DOHH2 (cell line): ENCODE measurements around the gene NHLRC3.
A peak's percentile ranks its signal among the peaks of the same experiment; 100 is the strongest.

Source experiments
- H3F3A ChIP-seq: fragments of 200-600 bp; sonication (generic), shearing (Covaris generic); 2 replicates; pipeline ENCODE4 v1.6.0; 2016; ENCODE audit warnings: antibody characterized with exemption, mild to moderate bottlenecking; ENCODE audit not compliant: control insufficient read depth, insufficient read depth
- H3K27ac ChIP-seq: fragments of 200-600 bp; sonication (generic); 2 replicates; pipeline ENCODE4 v1.5.1; 2014; ENCODE audit warnings: low read depth, mild to moderate bottlenecking, low read length, moderate library complexity
- H3K27me3 ChIP-seq: fragments of 200-600 bp; sonication (generic); 2 replicates; pipeline ENCODE4 v1.6.1; 2014; ENCODE audit warnings: mild to moderate bottlenecking, low read length, mixed read lengths; ENCODE audit not compliant: control insufficient read depth
- H3K36me3 ChIP-seq: fragments of 200-600 bp; sonication (generic); 2 replicates; pipeline ENCODE4 v1.6.1; 2014; ENCODE audit warnings: mild to moderate bottlenecking, low read length, moderate library complexity, mixed read lengths; ENCODE audit not compliant: control insufficient read depth
- H3K4me1 ChIP-seq: fragments of 200-600 bp; sonication (generic); 2 replicates; pipeline ENCODE4 v1.6.1; 2014; ENCODE audit warnings: mild to moderate bottlenecking, low read length, mixed read lengths; ENCODE audit not compliant: control insufficient read depth
- H3K4me2 ChIP-seq: fragments of 200-600 bp; sonication (generic); 2 replicates; pipeline ENCODE4 v1.6.0; 2014; ENCODE audit warnings: mild to moderate bottlenecking, low read length, moderate library complexity
- H3K4me3 ChIP-seq: fragments of 200-600 bp; sonication (generic); 2 replicates; pipeline ENCODE4 v1.5.1; 2014; ENCODE audit warnings: mild to moderate bottlenecking, low read length, mixed read lengths
- H3K79me2 ChIP-seq: fragments of 200-600 bp; sonication (generic); 2 replicates; pipeline ENCODE4 v1.6.1; 2014; ENCODE audit warnings: mild to moderate bottlenecking, low read length, mixed read lengths; ENCODE audit not compliant: control insufficient read depth
- H3K9me2 ChIP-seq: fragments of 200-600 bp; sonication (generic); replicated peaks from 2 replicates; pipeline ENCODE4 v1.6.1; 2014; ENCODE audit warnings: mild to moderate bottlenecking, low read length, mixed read lengths; ENCODE audit not compliant: control insufficient read depth
- H3K9me3 ChIP-seq: fragments of 200-600 bp; sonication (generic); 2 replicates; pipeline ENCODE4 v1.6.1; 2014; ENCODE audit warnings: antibody characterized with exemption, low read length, mixed read lengths; ENCODE audit not compliant: control insufficient read depth, insufficient read depth
- H4K20me1 ChIP-seq: fragments of 200-600 bp; sonication (generic); 2 replicates; pipeline ENCODE4 v1.6.0; 2014; ENCODE audit warnings: low read depth, mild to moderate bottlenecking, antibody characterized with exemption, low read length, moderate library complexity; ENCODE audit not compliant: control insufficient read depth, insufficient read depth
- CTCF ChIP-seq: fragments of 200-600 bp; sonication (generic); IDR thresholded peaks from one replicate; pipeline ENCODE4 v1.5.1; 2014; ENCODE audit warnings: antibody characterized with exemption, mild to moderate bottlenecking, low read depth, low read length; ENCODE audit not compliant: poor library complexity, severe bottlenecking
- EZH2phosphoT487 ChIP-seq: fragments of 200-600 bp; sonication (generic); IDR thresholded peaks from 2 replicates; pipeline ENCODE4 v1.6.1; 2017; ENCODE audit warnings: borderline replicate concordance, mild to moderate bottlenecking, antibody characterized with exemption, low read length, moderate library complexity, mixed read lengths

Gene NHLRC3

GRCh38 chr13:39049274-39049673 is 11.0 kb downstream of the NHLRC3 start:
- Histone ChIP-seq H3K9me2 (no peaks in the 10 kb centered on the region), H3F3A (no peaks in the 10 kb centered on the region), H3K4me2 (no peak overlapping the region), H3K4me3 (no peak overlapping the region), H3K27me3 (no peaks in the 10 kb centered on the region), H3K27ac (no peak overlapping the region), H3K36me3 (peaks cover 8% of the 10 kb centered on the region; the same call in 1 of the 2 replicates), H3K9me3 (no peaks in the 10 kb centered on the region), H3K4me1 (no peaks in the 10 kb centered on the region), H3K79me2 (no peaks in the 10 kb centered on the region), H4K20me1 (no peaks in the 10 kb centered on the region)
- no peak for TF ChIP-seq EZH2phosphoT487
- TF ChIP-seq CTCF, result no peak

- Histone ChIP-seq H3K27ac (no peak overlapping the region), H3K9me2 (no peaks in the 10 kb centered on the region), H3K27me3 (no peaks in the 10 kb centered on the region), H3K9me3 (no peaks in the 10 kb centered on the region), H4K20me1 (no peaks in the 10 kb centered on the region), H3F3A (no peaks in the 10 kb centered on the region), H3K36me3 (no peaks in the 10 kb centered on the region), H3K4me3 (no peak overlapping the region), H3K79me2 (no peaks in the 10 kb centered on the region), H3K4me1 (no peaks in the 10 kb centered on the region), H3K4me2 (no peak overlapping the region)
- TF ChIP-seq CTCF (peak; percentile 52), EZH2phosphoT487 (no peak)
Observed at GRCh38 chr13:39051157-39051556, 12.9 kb downstream of the NHLRC3 start.

- TF ChIP-seq EZH2phosphoT487 (no peak), CTCF (no peak)
- H3K27me3 ChIP-seq, result no peaks in the 10 kb centered on the region
- H3K4me2 ChIP-seq, result no peak overlapping the region
- H3K36me3 ChIP-seq, result no peaks in the 10 kb centered on the region
- H3K79me2 ChIP-seq, result no peaks in the 10 kb centered on the region
- H3F3A ChIP-seq, result no peaks in the 10 kb centered on the region
- H3K9me2 ChIP-seq, result no peaks in the 10 kb centered on the region
- H4K20me1 ChIP-seq, result no peaks in the 10 kb centered on the region
- H3K27ac ChIP-seq, result no peak overlapping the region
- no peaks in the 10 kb centered on the region for H3K4me1 ChIP-seq
- H3K4me3 ChIP-seq, result no peak overlapping the region
- H3K9me3 ChIP-seq, result no peaks in the 10 kb centered on the region
Observed at GRCh38 chr13:39052944-39053343, 14.7 kb downstream of the NHLRC3 start.

GRCh38 chr13:39054112-39054511 is 15.9 kb downstream of the NHLRC3 start:
- no peaks in the 10 kb centered on the region for H3K36me3 ChIP-seq
- H3K4me1 ChIP-seq, result no peaks in the 10 kb centered on the region
- H3K79me2 ChIP-seq, result no peaks in the 10 kb centered on the region
- H3K27me3 ChIP-seq, result no peaks in the 10 kb centered on the region
- no peaks in the 10 kb centered on the region for H3K9me3 ChIP-seq
- no peak overlapping the region for H3K4me3 ChIP-seq
- no peaks in the 10 kb centered on the region for H3K9me2 ChIP-seq
- TF ChIP-seq EZH2phosphoT487 (no peak), CTCF (no peak)
- H3K4me2 ChIP-seq, result no peak overlapping the region
- no peak overlapping the region for H3K27ac ChIP-seq
- H3F3A ChIP-seq, result no peaks in the 10 kb centered on the region
- H4K20me1 ChIP-seq, result no peaks in the 10 kb centered on the region
